Measurements from ENCODE around the gene C20orf144.
"Not testable (repeated sequence)": the region's sequence is repeated elsewhere in the genome, so short reads cannot be mapped to it uniquely, and the experiment has no call there.

Gene C20orf144

GRCh38 chr20:33697129-33697528 is 35.0 kb downstream of the C20orf144 start:
- Histone ChIP-seq H3K9ac (ENCODE audit: low read length) (no peak overlapping the region), H3K27ac (ENCODE audit: low read length) (no peak overlapping the region), H3K9me3 (ENCODE audit: insufficient read depth, low read length) (no peaks in the 10 kb centered on the region), H3K79me2 (ENCODE audit: low read length) (no peaks in the 10 kb centered on the region), H4K20me1 (ENCODE audit: insufficient read depth, low read length) (no peaks in the 10 kb centered on the region), H3K4me3 (ENCODE audit: low read length) (no peak overlapping the region), H2AFZ (ENCODE audit: low read depth, low read length) (no peak overlapping the region), H3K4me2 (ENCODE audit: low read length) (no peak overlapping the region), H3K4me1 (ENCODE audit: low read length) (peaks cover 6% of the 10 kb centered on the region; the same call in 1 of the 2 replicates), H3K36me3 (replicated peaks; ENCODE audit: low read depth, low read length) (no peaks in the 10 kb centered on the region), H3K27me3 (ENCODE audit: low read depth, low read length) (no peaks in the 10 kb centered on the region)
- no peak for TF ChIP-seq CTCF (IDR thresholded peaks at IDR 0.05; ENCODE audit: low read depth, low read length)
- TF ChIP-seq EZH2phosphoT487 (IDR thresholded peaks at IDR 0.05; ENCODE audit: low read depth) = no peak

- H3K27me3 ChIP-seq (ENCODE audit: low read depth, low read length); H3K9me3 ChIP-seq (ENCODE audit: insufficient read depth, low read length); H3K4me3 ChIP-seq (ENCODE audit: low read length); H3K9ac ChIP-seq (ENCODE audit: low read length); H2AFZ ChIP-seq (ENCODE audit: low read depth, low read length); H3K27ac ChIP-seq (ENCODE audit: low read length); H3K4me1 ChIP-seq (ENCODE audit: low read length); H3K79me2 ChIP-seq (ENCODE audit: low read length); H3K36me3 ChIP-seq (replicated peaks; ENCODE audit: low read depth, low read length); H4K20me1 ChIP-seq (ENCODE audit: insufficient read depth, low read length); H3K4me2 ChIP-seq (ENCODE audit: low read length): not testable (repeated sequence)
Observed at GRCh38 chr20:33698966-33699365, 36.8 kb downstream of the C20orf144 start.

GRCh38 chr20:33700696-33701441 is 38.7 kb downstream of the C20orf144 start:
- H3K27me3 ChIP-seq (ENCODE audit: low read depth, low read length); H4K20me1 ChIP-seq (ENCODE audit: insufficient read depth, low read length): not testable (repeated sequence)

GRCh38 chr20:33701629-33702450 is 39.7 kb downstream of the C20orf144 start:
- Histone ChIP-seq H3K9me3 (ENCODE audit: insufficient read depth, low read length) (no peaks in the 10 kb centered on the region), H3K4me3 (ENCODE audit: low read length) (no peak overlapping the region), H3K36me3 (replicated peaks; ENCODE audit: low read depth, low read length) (no peaks in the 10 kb centered on the region), H3K27ac (ENCODE audit: low read length) (no peak overlapping the region), H3K79me2 (ENCODE audit: low read length) (no peaks in the 10 kb centered on the region), H3K9ac (ENCODE audit: low read length) (no peak overlapping the region), H3K27me3 (ENCODE audit: low read depth, low read length) (no peaks in the 10 kb centered on the region), H4K20me1 (ENCODE audit: insufficient read depth, low read length) (no peaks in the 10 kb centered on the region), H3K4me1 (ENCODE audit: low read length) (no peaks in the 10 kb centered on the region), H2AFZ (ENCODE audit: low read depth, low read length) (no peak overlapping the region), H3K4me2 (ENCODE audit: low read length) (no peak overlapping the region)
- TF ChIP-seq CTCF (IDR thresholded peaks at IDR 0.05; ENCODE audit: low read depth, low read length) (no peak), EZH2phosphoT487 (IDR thresholded peaks at IDR 0.05; ENCODE audit: low read depth) (no peak)

More at GRCh38 chr20:33700696-33701441, 38.7 kb downstream of the C20orf144 start:
- H3K4me1 ChIP-seq (ENCODE audit: low read length); H3K27ac ChIP-seq (ENCODE audit: low read length); H3K4me2 ChIP-seq (ENCODE audit: low read length); H3K36me3 ChIP-seq (replicated peaks; ENCODE audit: low read depth, low read length); H2AFZ ChIP-seq (ENCODE audit: low read depth, low read length); H3K79me2 ChIP-seq (ENCODE audit: low read length); H3K9me3 ChIP-seq (ENCODE audit: insufficient read depth, low read length); H3K4me3 ChIP-seq (ENCODE audit: low read length); H3K9ac ChIP-seq (ENCODE audit: low read length): not testable (repeated sequence)

DNA sequence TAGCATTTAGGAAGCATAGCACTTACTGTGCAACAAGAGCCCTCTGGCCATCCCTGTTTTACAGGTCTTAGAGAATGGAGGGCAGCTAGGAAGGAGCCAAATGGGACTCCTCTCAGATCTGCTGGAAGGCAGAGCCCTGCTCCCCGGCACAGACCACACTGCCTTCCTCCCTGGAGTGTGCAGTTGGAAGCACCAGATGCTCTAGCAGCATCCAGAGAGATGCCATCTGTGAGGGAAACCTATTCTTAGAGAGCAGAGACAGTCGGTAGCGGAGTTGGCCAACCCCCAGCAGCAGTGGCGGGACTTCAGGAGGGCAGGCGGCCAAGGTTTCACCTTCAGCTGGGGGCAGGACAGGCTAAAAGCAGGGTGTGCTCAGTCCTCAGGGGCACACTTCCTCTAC is 40.7 kb downstream of the C20orf144 start:
- TF ChIP-seq CTCF (IDR thresholded peaks at IDR 0.05; ENCODE audit: low read depth, low read length) = no peak
- TF ChIP-seq EZH2phosphoT487 (IDR thresholded peaks at IDR 0.05; ENCODE audit: low read depth) = no peak
- H3K4me2 ChIP-seq (ENCODE audit: low read length) = no peak overlapping the region
- no peak overlapping the region for H2AFZ ChIP-seq (ENCODE audit: low read depth, low read length)

More for the DNA sequence above, 40.7 kb downstream of the C20orf144 start:
- Histone ChIP-seq H3K36me3 (replicated peaks; ENCODE audit: low read depth, low read length) (no peaks in the 10 kb centered on the region), H3K9me3 (ENCODE audit: insufficient read depth, low read length) (no peaks in the 10 kb centered on the region), H3K4me3 (ENCODE audit: low read length) (no peak overlapping the region), H3K27ac (ENCODE audit: low read length) (no peak overlapping the region), H3K9ac (ENCODE audit: low read length) (no peak overlapping the region), H4K20me1 (ENCODE audit: insufficient read depth, low read length) (no peaks in the 10 kb centered on the region), H3K4me1 (ENCODE audit: low read length) (no peaks in the 10 kb centered on the region), H3K27me3 (ENCODE audit: low read depth, low read length) (no peaks in the 10 kb centered on the region), H3K79me2 (ENCODE audit: low read length) (no peaks in the 10 kb centered on the region)

Data from OCI-LY3 (cell line).